Measurements from ENCODE around the gene GJA4. TPM values are rescaled to one million over a fixed set of nuclear protein-coding genes. Genes with fewer than 3 reads are reported as not detected.

The GJA4 gene
- total RNA-seq, 2 experiments from 2014 or later: not detected

DNA sequence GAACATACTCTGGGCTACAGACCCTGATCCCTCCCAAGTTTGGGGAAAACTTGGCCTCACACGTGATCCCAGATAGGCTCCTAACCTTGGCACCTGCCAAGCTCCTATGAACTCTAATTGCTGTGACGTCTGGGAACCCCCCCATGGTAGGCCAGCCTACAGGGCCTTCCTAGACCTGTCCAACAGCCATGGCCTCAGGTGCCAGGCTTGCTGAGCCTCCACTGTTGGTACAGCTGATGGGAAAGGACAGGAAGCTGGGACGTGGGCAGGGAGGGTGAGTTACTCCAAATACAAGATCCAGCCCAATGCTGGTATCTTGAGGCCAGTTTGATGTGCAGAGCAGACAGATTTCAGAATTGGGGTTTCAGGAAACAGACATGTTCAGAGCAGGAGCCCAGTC is 47.6 kb downstream of the GJA4 start:
- BruUV-seq (replicated peaks): no TSS peak
- TF ChIP-seq, protein P1, sequence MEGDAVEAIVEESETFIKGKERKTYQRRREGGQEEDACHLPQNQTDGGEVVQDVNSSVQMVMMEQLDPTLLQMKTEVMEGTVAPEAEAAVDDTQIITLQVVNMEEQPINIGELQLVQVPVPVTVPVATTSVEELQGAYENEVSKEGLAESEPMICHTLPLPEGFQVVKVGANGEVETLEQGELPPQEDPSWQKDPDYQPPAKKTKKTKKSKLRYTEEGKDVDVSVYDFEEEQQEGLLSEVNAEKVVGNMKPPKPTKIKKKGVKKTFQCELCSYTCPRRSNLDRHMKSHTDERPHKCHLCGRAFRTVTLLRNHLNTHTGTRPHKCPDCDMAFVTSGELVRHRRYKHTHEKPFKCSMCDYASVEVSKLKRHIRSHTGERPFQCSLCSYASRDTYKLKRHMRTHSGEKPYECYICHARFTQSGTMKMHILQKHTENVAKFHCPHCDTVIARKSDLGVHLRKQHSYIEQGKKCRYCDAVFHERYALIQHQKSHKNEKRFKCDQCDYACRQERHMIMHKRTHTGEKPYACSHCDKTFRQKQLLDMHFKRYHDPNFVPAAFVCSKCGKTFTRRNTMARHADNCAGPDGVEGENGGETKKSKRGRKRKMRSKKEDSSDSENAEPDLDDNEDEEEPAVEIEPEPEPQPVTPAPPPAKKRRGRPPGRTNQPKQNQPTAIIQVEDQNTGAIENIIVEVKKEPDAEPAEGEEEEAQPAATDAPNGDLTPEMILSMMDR (conservative IDR thresholded peaks at IDR 0.05; ENCODE audit: low read length): no peak
- no peak for TF ChIP-seq EZH2phosphoT487 (IDR thresholded peaks at IDR 0.05; ENCODE audit: borderline replicate concordance, low read depth, low read length)
- ChIA-PET CTCF (ENCODE audit: unreplicated experiment) (interaction anchor here (1.2 kb wide), 1 partner anchor 12 kb away, joined by 3 read pairs; no protein-coding TSS in a partner anchor), POLR2A (interaction anchor here (0.6 kb wide), 1 partner anchor 13 kb away, joined by 4 read pairs; no protein-coding TSS in a partner anchor)
- no peak for DNase-seq (ENCODE audit: low spot score)
- no peaks in the 10 kb centered on the region for H3K9me2 ChIP-seq (ENCODE audit: insufficient read depth, low read length)
- H3K36me3 ChIP-seq (ENCODE audit: insufficient read depth, low read length): no peaks in the 10 kb centered on the region
- no peaks in the 10 kb centered on the region for H3K4me1 ChIP-seq (ENCODE audit: insufficient read depth, low read length, poor library complexity, severe bottlenecking)
- no peak overlapping the region for H3K4me3 ChIP-seq (ENCODE audit: low read depth, low read length, poor library complexity, severe bottlenecking)
- intact Hi-C loops (cut with micrococcal nuclease; ENCODE audit: unreplicated experiment): no loop called here
- no peaks in the 10 kb centered on the region for H4K20me1 ChIP-seq (ENCODE audit: insufficient read depth, low read length)
- no peak overlapping the region for H2AFZ ChIP-seq (ENCODE audit: low read length)
- H3K27ac ChIP-seq (ENCODE audit: low read depth, low read length, poor library complexity, severe bottlenecking): no peak overlapping the region
- H3K4me2 ChIP-seq (ENCODE audit: low read length): no peak overlapping the region
- H3K9me3 ChIP-seq (ENCODE audit: low read length): no peaks in the 10 kb centered on the region
- H3K79me2 ChIP-seq (ENCODE audit: insufficient read depth, low read depth, low read length): no peaks in the 10 kb centered on the region

DNA sequence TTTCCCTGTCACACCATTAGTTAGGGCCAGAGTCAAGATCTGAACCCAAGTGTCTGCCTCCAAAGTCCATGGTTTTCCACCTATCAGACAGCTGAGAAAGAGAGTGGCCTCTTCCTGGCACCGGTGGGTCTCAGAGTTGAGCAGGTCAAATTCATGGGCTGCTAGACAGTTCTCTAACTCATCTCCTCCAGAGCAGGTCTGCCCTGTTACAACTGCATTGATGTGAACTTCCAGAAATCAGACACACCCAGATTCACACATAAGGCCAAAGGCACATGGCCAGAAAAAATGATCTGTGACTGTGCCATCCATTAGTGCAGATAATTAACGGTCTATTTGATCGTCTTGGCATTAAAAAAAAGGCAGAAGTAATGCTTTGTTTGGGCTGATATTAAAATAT is 49.3 kb downstream of the GJA4 start:
- Histone ChIP-seq H3K4me3 (ENCODE audit: low read depth, low read length, poor library complexity, severe bottlenecking) (no peak overlapping the region), H3K4me1 (ENCODE audit: insufficient read depth, low read length, poor library complexity, severe bottlenecking) (no peaks in the 10 kb centered on the region), H3K9me3 (ENCODE audit: low read length) (no peaks in the 10 kb centered on the region), H3K4me2 (ENCODE audit: low read length) (no peak overlapping the region), H4K20me1 (ENCODE audit: insufficient read depth, low read length) (no peaks in the 10 kb centered on the region), H3K36me3 (ENCODE audit: insufficient read depth, low read length) (no peaks in the 10 kb centered on the region), H3K79me2 (ENCODE audit: insufficient read depth, low read depth, low read length) (no peaks in the 10 kb centered on the region), H2AFZ (ENCODE audit: low read length) (no peak overlapping the region), H3K27ac (ENCODE audit: low read depth, low read length, poor library complexity, severe bottlenecking) (no peak overlapping the region), H3K9me2 (ENCODE audit: insufficient read depth, low read length) (no peaks in the 10 kb centered on the region)
- no peak for DNase-seq (ENCODE audit: low spot score)
- ChIA-PET CTCF (ENCODE audit: unreplicated experiment) (no interaction called here), POLR2A (no interaction called here)
- no TSS peak for BruUV-seq (replicated peaks)
- no peak for TF ChIP-seq EZH2phosphoT487 (IDR thresholded peaks at IDR 0.05; ENCODE audit: borderline replicate concordance, low read depth, low read length)
- TF ChIP-seq, protein P1 (conservative IDR thresholded peaks at IDR 0.05; ENCODE audit: low read length): no peak
- intact Hi-C loops (cut with micrococcal nuclease; ENCODE audit: unreplicated experiment): no loop called here

DNA sequence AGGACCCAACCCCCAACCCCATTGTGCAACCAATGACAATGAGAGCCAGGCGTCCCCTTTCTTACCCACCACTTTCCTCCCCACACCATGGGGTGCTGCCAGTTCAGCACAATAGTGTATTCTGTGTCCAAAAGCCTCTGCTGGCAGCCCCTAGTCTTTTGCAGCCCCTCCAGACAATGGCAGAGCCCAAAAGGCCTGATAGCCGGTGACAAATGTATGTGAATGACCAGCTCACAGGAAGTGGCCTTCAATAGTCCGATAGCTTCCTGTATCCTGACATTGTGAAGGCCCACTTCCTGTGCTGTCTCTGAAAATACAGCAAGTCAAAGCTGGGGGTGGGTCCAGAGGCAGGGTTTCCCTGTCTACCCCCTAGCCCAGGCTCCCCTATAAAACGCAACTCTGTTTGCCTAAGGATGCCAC is 50.2 kb downstream of the GJA4 start:
- POLR2A ChIA-PET: no interaction called here
- no TSS peak for BruUV-seq (replicated peaks)

More for the DNA sequence above, 50.2 kb downstream of the GJA4 start:
- intact Hi-C loops (cut with micrococcal nuclease; ENCODE audit: unreplicated experiment): no loop called here
- Histone ChIP-seq H3K79me2 (ENCODE audit: insufficient read depth, low read depth, low read length) (no peaks in the 10 kb centered on the region), H2AFZ (ENCODE audit: low read length) (no peak overlapping the region), H3K4me1 (ENCODE audit: insufficient read depth, low read length, poor library complexity, severe bottlenecking) (no peaks in the 10 kb centered on the region), H3K27ac (ENCODE audit: low read depth, low read length, poor library complexity, severe bottlenecking) (no peak overlapping the region), H3K9me2 (ENCODE audit: insufficient read depth, low read length) (no peaks in the 10 kb centered on the region), H3K4me2 (ENCODE audit: low read length) (no peak overlapping the region), H4K20me1 (ENCODE audit: insufficient read depth, low read length) (no peaks in the 10 kb centered on the region), H3K36me3 (ENCODE audit: insufficient read depth, low read length) (no peaks in the 10 kb centered on the region), H3K4me3 (ENCODE audit: low read depth, low read length, poor library complexity, severe bottlenecking) (no peak overlapping the region), H3K9me3 (ENCODE audit: low read length) (no peaks in the 10 kb centered on the region)
- CTCF ChIA-PET (ENCODE audit: unreplicated experiment): no interaction called here
- DNase-seq (ENCODE audit: low spot score): no peak
- TF ChIP-seq, protein P1 (conservative IDR thresholded peaks at IDR 0.05; ENCODE audit: low read length): no peak
- no peak for TF ChIP-seq EZH2phosphoT487 (IDR thresholded peaks at IDR 0.05; ENCODE audit: borderline replicate concordance, low read depth, low read length)
